Measurements from ENCODE around the gene CSNK1G3.
A peak's percentile ranks its signal among the peaks of the same experiment; 100 is the strongest.
"Not testable (repeated sequence)": the region's sequence is repeated elsewhere in the genome, so short reads cannot be mapped to it uniquely, and the experiment has no call there.

The CSNK1G3 gene

DNA sequence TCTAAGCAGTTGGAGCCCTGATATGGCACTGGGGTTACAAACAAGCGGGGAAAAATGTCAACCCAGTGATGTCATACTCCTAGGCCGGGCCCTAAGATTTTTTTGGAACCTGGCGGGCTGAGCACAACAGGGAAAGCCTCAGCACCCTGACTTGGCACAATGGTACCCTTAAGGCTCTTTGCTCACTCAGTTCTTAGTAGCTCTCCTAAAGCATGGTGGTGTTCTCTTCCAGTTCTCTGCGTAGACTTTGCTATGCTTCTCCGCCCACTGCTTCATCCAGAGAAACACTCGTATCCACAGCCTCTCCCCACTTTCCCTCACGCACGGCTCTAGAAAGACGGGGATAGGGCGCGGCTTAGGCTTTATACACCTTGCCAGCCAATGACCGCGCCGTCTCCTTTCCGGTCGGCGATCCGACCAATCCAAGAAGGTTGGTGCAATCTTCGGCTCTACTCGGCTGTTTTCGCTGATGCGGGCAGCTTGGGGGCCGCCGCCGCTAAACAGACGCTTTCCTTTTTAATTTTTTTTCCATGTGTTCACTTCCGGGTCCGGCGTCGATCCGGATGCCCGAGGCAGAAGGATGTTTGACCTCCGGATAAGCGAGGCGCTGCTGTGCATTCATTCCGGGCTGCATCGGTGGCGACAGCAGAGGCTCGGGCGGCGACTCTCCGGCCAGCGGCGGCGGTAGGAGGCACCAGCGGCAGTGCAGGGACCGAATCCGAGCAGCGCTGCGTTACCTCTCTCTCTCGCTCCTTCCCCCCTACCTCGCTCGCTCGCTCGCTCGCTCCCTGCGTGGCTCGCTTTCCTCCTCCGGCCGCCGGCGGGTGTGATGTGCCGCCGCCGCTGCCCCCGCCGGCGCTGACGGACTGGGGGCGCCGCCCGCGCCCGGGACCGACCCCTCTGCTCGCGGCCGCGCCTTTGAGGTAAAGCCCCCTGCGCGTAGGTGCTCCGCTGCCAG lies at the start of gene CSNK1G3:
TSS of gene CSNK1G3 (plus strand) at position 530 of the 958 bp plus-strand sequence. CDS start 33,487 bp downstream, outside the sequence.
- DNase-seq, result peak; percentile 99

DNA sequence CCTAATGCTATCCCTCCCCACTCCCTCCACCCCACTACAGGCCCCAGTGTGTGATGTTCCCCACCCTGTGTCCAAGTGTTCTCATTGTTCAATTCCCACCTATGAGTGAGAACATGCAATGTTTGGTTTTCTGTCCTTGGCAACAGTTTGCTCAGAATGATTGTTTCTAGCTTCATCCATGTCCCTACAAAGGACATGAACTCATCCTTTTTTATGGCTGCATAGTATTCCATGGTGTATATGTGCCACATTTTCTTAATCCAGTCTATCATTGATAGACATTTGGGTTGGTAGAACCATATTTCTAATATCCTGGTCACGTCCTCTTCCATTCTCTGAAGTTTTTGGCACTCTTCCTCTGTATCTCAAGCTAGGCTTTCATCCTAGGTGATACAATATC lies 45.1 kb upstream of the CSNK1G3 start:
- not testable (repeated sequence) for DNase-seq

DNA sequence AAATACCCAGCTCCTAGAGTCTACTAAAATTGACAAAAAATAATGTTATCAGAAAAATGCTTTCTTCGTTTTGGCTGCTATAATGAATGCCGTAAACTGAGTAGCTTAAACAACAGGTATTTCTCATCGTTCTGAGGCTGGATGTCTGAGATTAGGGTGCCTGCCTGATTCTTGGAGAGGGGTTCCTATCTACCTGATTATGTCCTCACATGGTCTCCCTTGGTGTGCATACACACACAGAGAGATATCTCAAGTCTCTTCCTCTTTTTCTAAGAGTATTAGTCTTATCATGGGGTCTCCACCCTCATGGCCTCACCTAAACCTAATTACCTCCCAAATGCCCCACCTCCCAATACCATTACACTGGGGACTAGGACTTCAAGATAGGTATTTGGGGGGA lies 40.6 kb upstream of the CSNK1G3 start:
- no peak for DNase-seq

DNA sequence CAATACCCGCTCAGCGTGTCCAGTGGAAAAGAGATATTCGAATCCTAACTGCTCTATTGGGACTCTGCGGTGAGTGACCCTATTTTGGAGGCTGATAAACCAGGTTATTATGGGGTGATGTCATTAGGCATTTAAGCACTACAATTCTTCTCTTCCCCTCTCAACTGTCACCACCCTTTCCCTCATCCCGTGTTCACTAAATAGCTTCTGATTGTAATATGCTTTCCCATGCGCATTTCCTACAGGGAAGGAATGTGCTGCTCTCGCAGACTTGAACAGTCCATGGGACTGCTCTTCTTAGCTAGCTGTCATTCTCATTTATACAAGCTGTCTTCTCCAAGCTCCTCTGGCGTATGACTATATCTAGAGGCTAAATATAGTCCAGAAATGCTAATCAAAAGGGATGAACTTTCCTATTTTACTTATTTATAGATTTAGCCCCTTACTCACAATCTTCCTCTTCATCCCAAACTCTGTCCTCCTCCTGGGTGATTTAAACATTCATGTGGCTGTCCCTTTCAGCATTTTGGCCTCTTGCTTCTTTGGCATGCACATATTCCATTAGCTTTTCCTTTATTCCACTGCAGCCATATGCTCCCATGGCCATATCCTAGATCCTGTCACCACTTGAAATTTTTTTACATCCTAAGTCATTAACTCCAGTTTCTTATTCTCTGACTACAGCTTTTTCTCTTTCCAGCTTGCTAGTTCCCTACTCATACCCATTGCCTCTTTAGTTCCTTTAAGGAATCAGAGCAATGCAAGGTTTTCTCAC lies 39.6 kb upstream of the CSNK1G3 start:
- DNase-seq, result no peak

DNA sequence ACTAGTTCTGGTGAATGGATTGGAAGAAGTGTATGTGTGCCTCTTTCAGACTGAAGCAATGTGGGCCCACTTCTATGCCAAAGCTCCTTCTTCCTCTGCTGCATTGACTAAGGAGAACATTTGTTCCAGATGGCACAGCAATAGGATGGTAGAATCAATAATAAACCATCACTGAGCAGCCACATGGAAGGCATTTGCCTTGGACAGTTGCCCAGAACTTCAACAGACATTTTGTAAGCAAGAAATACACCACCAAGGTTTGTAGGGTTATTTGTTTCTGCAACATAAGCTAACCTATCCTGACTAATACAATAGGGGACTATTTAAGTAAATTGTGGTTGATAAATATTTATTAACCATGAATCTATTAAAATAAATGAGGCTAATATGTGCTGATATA lies 37.7 kb upstream of the CSNK1G3 start:
- DNase-seq, result no peak

DNA sequence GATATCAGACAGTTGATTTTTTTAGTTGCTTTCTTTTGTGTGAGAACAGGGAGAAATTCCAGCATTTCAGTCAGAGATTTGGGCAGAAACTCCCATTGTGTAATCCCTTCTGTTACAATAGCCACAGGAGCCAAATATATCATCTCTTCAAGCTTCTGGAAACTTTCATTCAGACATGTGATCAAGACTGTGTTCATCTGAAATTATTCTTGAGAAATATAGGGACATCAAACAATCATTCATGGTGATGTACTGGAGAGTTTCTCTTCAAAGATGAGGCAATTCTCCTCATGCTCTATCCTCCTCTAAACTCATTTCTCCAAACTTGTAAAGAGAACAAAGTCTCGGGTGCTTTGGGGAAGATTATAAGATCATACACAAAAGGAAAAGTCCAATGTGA lies 35.2 kb upstream of the CSNK1G3 start:
- no peak for DNase-seq

DNA sequence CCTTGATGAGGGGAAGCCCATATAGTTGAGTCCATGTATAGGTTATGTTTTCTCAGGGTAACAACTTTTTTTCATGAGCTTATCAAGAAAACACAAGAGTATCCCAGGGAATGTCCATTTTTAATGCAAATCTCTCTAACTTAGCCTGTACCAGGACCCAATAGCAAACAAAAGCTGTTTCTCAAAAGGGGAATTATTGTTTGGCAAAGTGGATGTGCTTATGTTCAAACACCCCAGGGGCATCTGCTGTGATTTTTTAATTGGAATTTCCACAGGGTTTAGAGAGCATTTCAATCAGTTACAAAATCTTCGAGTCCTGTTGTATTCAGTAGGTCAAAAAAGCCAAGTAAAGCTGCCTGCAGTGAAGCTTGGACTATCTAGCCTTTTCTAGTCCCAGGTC lies 33.4 kb upstream of the CSNK1G3 start:
- DNase-seq, result no peak

DNA sequence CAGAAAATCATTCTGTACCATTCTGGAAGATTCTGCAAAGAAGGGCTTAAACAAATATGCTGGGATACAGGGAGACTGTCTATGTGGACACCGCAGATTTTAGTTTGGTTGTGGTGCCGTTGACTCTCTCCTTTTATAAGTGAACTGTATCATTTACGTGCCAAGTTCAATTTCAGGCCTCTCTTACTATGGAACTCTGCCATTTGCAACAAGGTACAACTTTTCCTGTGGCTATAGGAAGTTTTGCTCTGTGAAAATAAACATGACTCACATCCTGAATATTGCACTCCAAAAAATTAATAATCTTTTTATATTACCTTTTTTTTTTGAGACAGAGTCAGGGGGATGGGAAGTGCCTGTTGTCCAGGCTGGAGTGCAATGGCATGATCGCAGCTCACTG lies 29.7 kb upstream of the CSNK1G3 start:
- DNase-seq, result no peak

DNA sequence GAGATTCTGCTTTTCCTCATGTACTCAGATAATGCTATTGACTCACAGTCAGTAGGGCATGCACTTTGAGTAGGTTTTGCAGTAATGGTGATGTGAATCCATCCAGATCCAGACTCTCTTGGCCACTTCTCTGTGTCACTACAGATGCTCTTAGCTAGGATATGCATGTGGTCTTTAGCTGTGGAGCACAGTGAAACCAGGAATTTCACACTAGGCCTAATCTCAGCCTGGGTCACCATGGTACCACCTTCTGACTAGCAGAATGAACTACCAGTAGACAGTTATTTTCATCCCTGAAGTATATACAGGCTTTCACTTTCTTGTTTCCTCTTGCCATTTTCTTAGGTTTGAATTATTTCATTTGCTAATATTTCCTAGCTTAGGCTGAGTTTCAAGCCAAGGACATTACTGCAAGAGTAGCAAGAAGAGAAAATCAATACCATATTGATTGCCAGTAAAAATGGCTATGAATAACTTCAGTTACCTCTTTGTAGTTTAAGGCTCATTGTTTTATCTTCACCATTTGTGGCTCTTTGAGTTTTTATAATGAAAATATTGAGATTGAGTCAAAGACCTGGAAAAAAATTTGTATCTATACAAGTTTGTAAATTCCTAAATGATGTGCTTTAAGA lies 28.4 kb upstream of the CSNK1G3 start:
- no peak for DNase-seq

DNA sequence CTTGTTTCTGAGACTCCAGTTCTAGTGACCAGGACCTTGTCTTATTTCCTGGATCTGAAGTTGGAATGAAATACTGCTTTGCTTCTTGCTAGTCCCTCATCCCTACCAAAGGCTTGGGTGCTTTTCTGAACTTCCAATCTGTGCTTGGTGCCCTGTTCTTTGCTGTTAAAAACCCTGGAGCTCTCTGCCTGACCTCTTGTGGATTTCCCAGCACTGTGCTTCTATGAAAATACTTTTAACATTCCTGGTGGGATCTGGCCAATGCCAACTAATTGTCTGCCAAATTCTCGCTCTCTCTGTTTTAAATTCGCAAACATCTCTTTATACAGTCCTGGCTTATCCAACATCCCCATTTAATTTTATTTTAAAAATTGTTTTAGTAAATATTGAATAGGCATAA lies 26.7 kb upstream of the CSNK1G3 start:
- DNase-seq, result no peak

DNA sequence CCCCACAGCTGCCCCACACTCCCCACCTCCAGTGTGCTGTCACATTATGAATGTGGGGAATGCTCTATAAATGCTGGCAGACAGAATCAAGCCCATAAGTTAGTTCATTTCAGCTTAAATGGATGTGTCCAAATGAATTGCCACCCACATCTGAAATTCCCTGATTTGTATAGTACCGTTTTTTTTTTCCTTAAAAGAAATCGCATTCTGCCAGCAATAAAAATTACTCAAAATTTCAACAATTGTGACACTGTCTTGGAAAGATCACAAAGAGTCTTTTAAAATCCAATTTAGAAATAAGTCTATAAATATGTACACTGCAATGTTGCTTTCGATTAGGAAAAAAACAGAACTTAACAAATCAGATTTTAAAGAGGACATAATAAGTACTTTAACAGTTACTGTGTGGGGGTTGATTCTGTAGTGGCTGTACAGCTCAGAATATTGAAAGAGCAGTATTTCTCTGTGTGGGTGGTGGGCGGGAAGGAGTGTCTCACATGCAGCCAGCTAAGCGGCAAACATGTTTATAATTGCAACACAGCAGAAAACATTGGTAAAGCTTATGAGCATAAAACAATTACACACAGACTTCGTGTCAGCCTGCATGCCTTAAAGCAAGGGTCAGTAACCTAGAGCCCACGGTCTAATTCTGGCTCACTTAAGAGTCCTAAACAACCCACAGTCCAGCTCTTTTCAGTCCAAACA lies 24.9 kb upstream of the CSNK1G3 start:
- peak; percentile 8 for DNase-seq

DNA sequence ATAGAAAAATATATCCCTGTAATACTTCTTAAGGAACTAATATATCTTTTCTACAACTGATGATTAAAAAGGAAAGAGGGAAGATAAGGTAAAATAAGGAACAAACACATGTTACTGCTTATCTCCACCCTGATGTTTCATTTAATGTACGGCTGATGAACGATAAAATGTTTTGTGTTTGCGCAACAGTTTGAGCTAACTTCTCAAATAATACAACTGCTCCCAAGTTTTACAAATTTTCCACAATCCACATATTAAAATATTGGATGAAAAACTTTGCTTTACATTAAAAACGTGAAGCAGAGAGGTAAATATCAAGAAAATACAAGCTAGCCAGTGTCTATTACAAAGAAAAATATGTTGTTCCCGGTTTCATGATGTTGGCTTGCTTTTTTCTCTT lies 21.0 kb upstream of the CSNK1G3 start:
- DNase-seq, result no peak

DNA sequence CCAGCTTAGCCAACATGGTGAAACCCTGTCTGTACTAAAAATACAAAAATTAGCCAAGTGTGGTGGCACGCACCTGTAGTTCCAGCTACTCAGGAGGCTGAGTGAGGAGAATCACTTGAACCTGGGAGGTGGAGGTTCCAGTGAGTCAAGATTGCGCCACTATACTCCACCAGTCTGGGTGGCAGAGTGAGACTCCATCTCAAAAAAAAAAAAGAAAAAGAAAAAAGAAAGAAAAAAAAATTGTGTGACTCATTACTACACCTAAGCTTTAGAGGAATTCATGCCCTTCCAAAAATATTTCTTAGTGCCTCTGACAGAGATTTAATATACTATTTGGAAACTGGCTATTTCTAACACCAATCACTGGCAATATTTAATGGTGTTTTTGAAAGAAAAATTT lies 16.8 kb upstream of the CSNK1G3 start:
- DNase-seq, result peak; percentile 7

DNA sequence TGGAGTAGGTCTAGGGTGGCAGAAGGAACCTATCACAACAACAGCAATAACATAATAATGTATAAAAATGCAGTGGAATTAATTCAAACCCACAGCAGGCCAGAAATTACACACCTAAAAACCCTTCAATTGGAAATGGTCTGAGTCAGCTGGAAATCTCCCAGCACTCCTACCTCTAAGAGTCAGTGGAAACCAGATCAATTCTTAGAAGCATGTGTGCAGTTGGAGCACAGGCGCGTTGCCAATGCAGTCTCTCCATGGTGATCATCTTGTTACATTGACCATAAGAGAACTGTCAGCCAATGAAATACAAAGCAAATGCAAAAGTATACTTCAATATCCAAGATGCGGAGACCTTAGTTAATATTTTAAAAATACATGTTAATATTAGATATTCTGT lies 15.1 kb upstream of the CSNK1G3 start:
- peak; percentile 39 for DNase-seq

DNA sequence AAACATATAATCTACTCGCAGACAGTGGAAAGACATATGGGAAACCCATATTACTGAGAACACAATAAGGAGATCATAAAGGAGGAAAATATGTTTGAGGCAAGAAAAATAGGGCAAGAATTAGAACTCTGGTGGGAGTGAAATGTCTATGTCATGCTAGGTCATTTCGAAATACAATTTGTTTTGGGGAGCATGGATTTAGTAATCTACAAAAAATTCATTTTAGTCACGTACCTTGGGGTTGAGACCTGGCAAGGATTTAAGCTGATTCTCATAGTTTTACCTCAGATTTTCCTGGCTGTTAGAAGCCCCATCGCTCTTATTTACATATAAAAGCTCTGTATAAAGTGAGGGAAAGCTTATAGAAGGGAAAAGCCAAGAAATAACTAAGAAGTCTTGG lies 11.5 kb upstream of the CSNK1G3 start:
- DNase-seq, result peak; percentile 11

DNA sequence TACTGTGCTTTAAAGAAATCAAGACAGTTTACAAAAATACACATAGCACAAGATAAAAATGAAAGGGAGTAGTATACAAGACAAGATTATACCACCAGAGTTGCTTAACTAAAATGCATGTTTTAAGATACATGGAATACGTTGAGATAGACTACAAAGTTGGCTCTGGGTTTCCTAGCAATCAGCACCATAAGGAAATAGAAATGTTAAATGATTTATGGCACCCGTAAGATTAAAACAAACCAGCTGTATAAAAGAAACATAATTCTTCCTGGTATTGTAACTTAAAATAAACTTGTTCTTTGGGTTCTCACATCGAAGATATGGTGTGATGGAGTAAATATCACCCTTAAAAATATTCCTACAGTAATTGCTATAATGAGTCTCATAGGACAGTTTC lies 9.9 kb upstream of the CSNK1G3 start:
- DNase-seq, result no peak

DNA sequence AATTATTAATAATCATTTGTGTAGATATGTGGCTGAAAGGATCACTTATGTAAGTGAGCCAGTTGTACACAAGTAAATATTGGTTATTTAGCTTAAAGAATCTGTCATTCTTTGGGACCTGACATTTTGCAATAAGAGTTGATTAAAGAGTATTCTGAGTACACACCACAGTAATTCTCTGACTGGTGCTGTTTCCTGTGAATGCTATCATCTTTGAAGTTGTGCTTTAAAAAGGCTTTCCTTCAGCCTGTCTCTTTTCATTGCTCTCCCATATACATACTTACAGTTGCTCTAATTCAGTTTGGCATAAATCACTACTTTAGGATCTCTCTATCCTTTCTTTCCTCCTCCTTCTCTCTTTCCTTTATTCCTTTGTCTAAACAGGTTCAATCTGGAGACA lies 8.7 kb upstream of the CSNK1G3 start:
- DNase-seq, result no peak

DNA sequence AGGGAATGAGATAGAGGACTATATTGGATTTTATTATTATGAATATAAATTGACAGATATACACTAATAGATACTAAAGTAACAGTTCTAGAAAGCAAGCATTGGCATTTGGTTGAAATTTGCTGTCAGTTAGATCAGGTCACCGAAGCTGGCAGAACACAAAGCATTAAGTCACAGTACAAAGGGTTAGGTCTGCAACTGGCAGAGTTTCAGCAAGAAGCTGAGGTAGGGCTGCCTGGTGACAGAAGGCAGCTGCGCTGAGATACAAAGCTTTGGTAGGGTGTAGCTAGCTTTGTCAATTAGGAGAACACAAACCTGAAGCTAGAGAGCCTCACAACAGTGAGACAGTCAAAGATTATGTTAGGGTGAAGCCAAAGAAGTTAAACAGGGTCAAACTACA lies 6.3 kb upstream of the CSNK1G3 start:
- no peak for DNase-seq

DNA sequence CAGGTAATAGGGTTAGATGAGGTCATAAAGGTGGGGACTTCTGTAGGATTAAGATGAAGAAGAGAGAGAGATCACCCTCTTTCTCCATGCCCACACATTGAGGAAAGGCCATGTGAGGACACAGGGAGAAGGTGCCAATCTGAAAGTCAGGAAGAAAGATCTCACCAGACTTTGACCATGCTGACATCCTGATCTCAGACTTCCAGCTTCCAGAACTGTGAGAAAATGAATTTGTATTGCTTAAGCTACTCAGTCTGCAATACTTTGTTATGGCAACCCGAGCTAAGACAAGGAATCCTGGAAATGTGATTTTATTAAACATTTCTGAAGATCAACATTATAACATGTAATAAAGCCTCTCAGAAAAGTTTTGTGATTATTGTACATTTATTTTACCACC lies 3.5 kb upstream of the CSNK1G3 start:
- no peak for DNase-seq

DNA sequence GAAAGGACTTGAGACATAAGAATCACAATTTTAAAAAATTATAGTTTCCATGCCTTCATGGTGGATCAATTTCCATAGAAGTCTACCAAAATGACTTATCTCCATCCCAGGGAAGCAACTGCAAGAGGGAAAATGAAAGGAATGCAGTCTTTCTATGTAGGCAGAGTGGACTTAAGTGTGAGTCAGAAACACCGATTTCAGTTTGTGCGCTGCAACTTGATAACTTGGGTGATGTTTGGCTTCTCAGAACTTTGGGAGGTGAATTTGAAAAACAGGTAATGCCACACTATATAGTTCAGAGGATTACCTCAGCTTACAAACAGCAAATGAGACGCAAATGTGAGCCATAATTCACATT lies 708 bp upstream of the CSNK1G3 start:
- peak; percentile 73 for DNase-seq

DNA sequence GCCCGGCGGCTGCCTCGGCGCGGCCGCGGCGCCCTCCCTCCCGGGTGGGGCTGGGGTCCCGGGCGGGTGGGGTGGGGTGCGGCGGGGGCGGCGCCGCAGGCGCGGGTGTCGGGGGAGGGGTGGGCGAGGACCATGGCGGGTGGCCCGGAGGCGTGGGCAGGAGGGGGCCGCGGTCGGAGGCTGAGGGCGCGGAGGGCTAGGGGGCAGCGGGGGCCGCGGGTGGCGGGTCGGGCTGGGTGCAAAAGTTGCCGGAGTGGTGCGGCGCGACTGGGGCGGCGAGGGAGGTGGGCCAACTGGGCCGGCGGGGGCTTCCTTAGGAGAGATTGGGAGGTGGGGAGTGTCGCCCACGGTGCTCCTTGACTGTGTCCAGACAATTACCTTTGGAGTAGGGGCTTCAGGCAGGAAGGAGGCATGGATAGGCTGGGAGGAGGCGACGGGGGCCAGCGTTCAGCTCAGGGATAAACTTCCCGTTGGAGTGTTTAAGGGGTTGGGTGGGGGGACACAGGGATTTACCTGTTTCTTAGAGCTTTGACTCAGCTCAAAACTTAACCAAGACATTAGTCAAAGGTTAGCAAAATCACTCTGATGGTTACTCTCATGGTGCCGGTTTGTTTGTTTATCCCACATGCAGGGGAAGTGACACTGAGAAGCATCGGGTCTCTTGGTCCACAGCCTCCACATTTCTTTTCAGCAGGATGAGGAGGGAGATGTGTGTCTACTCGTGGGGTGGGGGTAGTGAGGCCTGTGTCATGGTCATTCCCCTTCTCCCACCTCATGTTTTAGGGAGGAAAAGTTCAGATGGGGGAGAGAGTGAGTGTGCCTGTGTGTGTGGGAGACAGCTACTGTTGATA lies 859 bp downstream of the CSNK1G3 start:
- no peak for DNase-seq

Data from HCEC 1CT (cell line).